Caco-2 (cell line): ENCODE measurements around the gene ACTL8. TPM values are rescaled to one million over a fixed set of nuclear protein-coding genes. Genes with fewer than 3 reads are reported as not detected.

Experiments
- BruUV-seq: library from RNA; stranded (reverse); fragments of 400-500 nt; replicated peaks from 2 replicates; lab custom pipeline; 2021; lab: Mats Ljungman, UMichigan
- CTCF ChIA-PET: fragments of 300-600 bp; sonication (Branson Sonifier 250); formaldehyde crosslinking; loops from one replicate; lab custom pipeline; 2022; ENCODE audit warnings: antibody characterized with exemption; lab: Charles Lee
- POLR2A ChIA-PET: fragments of 300-600 bp; sonication (Branson Sonifier 250); formaldehyde crosslinking; loops from one replicate; lab custom pipeline; 2022; ENCODE audit warnings: antibody characterized with exemption; lab: Charles Lee
- DNase-seq, 2 experiments: peaks; one replicate each; pipeline versions ENCODE4 v3.0.0 to v3.0.0-alpha.2; 2020 to 2022
- H3K27me3 ChIP-seq: replicated peaks from 2 replicates; pipeline ENCODE4 v1.6.0; 2011; ENCODE audit warnings: low read length; ENCODE audit not compliant: control insufficient read depth, insufficient read depth
- H3K36me3 ChIP-seq: 2 replicates; pipeline ENCODE4 v1.5.1; 2011; ENCODE audit warnings: low read length; ENCODE audit not compliant: control insufficient read depth, insufficient read depth
- H3K4me1 ChIP-seq: fragments of 250-450 bp; sonication (Bioruptor Pico); 2 replicates; pipeline ENCODE4 v1.5.1; 2020; ENCODE audit warnings: mild to moderate bottlenecking
- H3K4me3 ChIP-seq: 2 replicates; pipeline ENCODE4 v1.5.1; 2011; ENCODE audit warnings: low read depth, mild to moderate bottlenecking, control low read depth, low read length
- H3K9me3 ChIP-seq: fragments of 250-450 bp; sonication (Bioruptor Pico); 2 replicates; pipeline ENCODE4 v1.5.1; 2020; ENCODE audit warnings: mild to moderate bottlenecking, moderate library complexity
- H3K27ac Mint-ChIP-seq: one replicate; pipeline ENCODE4 v1.8.0; 2022; ENCODE audit warnings: mixed read lengths; ENCODE audit not compliant: unreplicated experiment
- H3K27me3 Mint-ChIP-seq: one replicate; pipeline ENCODE4 v1.8.0; 2022; ENCODE audit warnings: mixed read lengths; ENCODE audit not compliant: insufficient read depth, unreplicated experiment
- H3K36me3 Mint-ChIP-seq: one replicate; pipeline ENCODE4 v1.8.0; 2022; ENCODE audit warnings: mild to moderate bottlenecking, mixed read lengths; ENCODE audit not compliant: insufficient read depth, unreplicated experiment
- H3K4me1 Mint-ChIP-seq: one replicate; pipeline ENCODE4 v1.8.0; 2022; ENCODE audit warnings: low read depth, mixed read lengths; ENCODE audit not compliant: unreplicated experiment
- H3K4me3 Mint-ChIP-seq: one replicate; pipeline ENCODE4 v1.8.0; 2022; ENCODE audit warnings: mild to moderate bottlenecking, moderate library complexity, mixed read lengths; ENCODE audit not compliant: unreplicated experiment
- H3K9me3 Mint-ChIP-seq: one replicate; pipeline ENCODE4 v1.8.0; 2022; ENCODE audit warnings: mixed read lengths; ENCODE audit not compliant: unreplicated experiment
- intact Hi-C: fragments of 100-400 bp; cut with micrococcal nuclease; formaldehyde crosslinking; loops from one replicate; pipeline ENCODE4 v1.10.0; 2022; ENCODE audit not compliant: unreplicated experiment
- total RNA-seq: library from RNA; stranded (reverse); gene quantifications from 2 replicates; pipeline ENCODE4 v1.2.3, GENCODE V29; 2022
- TF ChIP-seq, protein P1 (sequence below), 2 experiments: fragments of 200-600 bp in 1 of 2; IDR thresholded peaks; 1 replicate in 1 of 2; 2 replicates in 1 of 2; pipeline versions ENCODE4 v1.5.1 to v1.8.0; 2011 to 2022; ENCODE audit warnings: antibody characterized with exemption in 1 of 2, control low read depth in 1 of 2, inconsistent platforms in 1 of 2, low read depth in 1 of 2, low read length in 1 of 2, mild to moderate bottlenecking in 1 of 2, moderate library complexity in 1 of 2; ENCODE audit not compliant: insufficient read depth in 1 of 2, severe bottlenecking in 1 of 2, unreplicated experiment in 1 of 2

The ACTL8 gene
- total RNA-seq, 1 experiment from 2014 or later = 79.3 TPM

DNA sequence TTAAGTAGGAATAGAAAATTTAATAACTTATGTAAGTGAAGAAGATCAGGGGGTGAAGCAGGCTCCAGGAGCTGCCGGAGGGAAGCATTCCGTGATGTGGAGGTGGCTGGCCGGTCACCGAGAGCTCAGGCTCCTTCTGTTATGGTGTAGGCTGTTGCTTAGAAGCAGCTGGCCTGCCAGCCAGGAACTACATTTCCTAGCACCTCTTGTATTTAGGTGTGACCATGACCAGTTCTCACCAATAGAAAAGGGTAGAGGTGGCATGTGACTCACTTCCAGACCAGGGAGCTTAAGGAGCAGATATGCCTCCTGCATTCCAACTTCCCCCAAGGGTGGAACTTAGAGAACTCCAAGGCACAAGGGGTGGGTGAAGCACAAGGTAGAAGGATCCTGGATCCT lies 120.7 kb downstream of the ACTL8 start:
- Mint-ChIP-seq H3K36me3 (no peaks in the 10 kb centered on the region), H3K27ac (no peak overlapping the region), H3K9me3 (no peaks in the 10 kb centered on the region), H3K4me1 (no peaks in the 10 kb centered on the region), H3K27me3 (no peaks in the 10 kb centered on the region), H3K4me3 (no peak overlapping the region)
- H3K36me3 ChIP-seq = no peaks in the 10 kb centered on the region
- H3K4me1 ChIP-seq = no peaks in the 10 kb centered on the region
- H3K4me3 ChIP-seq = no peak overlapping the region
- no peaks in the 10 kb centered on the region for H3K27me3 ChIP-seq
- CTCF ChIA-PET = interaction anchor here (0.7 kb wide), 1 partner anchor 368 kb away, joined by 3 read pairs; no protein-coding TSS in a partner anchor
- intact Hi-C loops = no loop called here
- no peaks in the 10 kb centered on the region for H3K9me3 ChIP-seq
- POLR2A ChIA-PET = no interaction called here
- BruUV-seq = no TSS peak
- no peak for DNase-seq
- TF ChIP-seq, protein P1, sequence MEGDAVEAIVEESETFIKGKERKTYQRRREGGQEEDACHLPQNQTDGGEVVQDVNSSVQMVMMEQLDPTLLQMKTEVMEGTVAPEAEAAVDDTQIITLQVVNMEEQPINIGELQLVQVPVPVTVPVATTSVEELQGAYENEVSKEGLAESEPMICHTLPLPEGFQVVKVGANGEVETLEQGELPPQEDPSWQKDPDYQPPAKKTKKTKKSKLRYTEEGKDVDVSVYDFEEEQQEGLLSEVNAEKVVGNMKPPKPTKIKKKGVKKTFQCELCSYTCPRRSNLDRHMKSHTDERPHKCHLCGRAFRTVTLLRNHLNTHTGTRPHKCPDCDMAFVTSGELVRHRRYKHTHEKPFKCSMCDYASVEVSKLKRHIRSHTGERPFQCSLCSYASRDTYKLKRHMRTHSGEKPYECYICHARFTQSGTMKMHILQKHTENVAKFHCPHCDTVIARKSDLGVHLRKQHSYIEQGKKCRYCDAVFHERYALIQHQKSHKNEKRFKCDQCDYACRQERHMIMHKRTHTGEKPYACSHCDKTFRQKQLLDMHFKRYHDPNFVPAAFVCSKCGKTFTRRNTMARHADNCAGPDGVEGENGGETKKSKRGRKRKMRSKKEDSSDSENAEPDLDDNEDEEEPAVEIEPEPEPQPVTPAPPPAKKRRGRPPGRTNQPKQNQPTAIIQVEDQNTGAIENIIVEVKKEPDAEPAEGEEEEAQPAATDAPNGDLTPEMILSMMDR (IDR thresholded peaks at IDR 0.05; ENCODE audit: insufficient read depth in 1 of 2, low read depth in 1 of 2, low read length in 1 of 2, severe bottlenecking in 1 of 2, unreplicated experiment in 1 of 2) = no peak

Other genes with a start within 250 kb of the ACTL8 start
- gene ARHGEF10L, start 215.6 kb upstream of the ACTL8 start, total RNA-seq = 31.3 and 34.0 TPM in 2 replicates